T-helper 2 cell treated with Interferon-gamma antibody and Interleukin-4, amounts not matched to agents 5 μg/mL and 100 μg/mL, for 36 hours (primary cell): Measurements from ENCODE around the gene KLHDC9.
"Not testable (repeated sequence)": the region's sequence is repeated elsewhere in the genome, so short reads cannot be mapped to it uniquely, and the experiment has no call there.

Experiments used
- DNase-seq: peaks from one replicate; pipeline ENCODE4 v3.0.0; 2021; ENCODE audit warnings: low spot score
- H3K27ac Mint-ChIP-seq: one replicate; pipeline ENCODE4 v1.8.0; 2021; ENCODE audit warnings: mild to moderate bottlenecking, mixed read lengths
- H3K27me3 Mint-ChIP-seq: one replicate; pipeline ENCODE4 v1.8.0; 2021; ENCODE audit warnings: low read depth, mixed read lengths
- H3K36me3 Mint-ChIP-seq: one replicate; pipeline ENCODE4 v1.8.0; 2021; ENCODE audit warnings: low read depth, mixed read lengths
- H3K4me1 Mint-ChIP-seq: one replicate; pipeline ENCODE4 v1.8.0; 2021; ENCODE audit warnings: low read depth, mixed read lengths
- H3K4me3 Mint-ChIP-seq: one replicate; pipeline ENCODE4 v1.8.0; 2022; ENCODE audit warnings: mild to moderate bottlenecking, moderate library complexity, mixed read lengths
- H3K9me3 Mint-ChIP-seq: one replicate; pipeline ENCODE4 v1.8.0; 2021; ENCODE audit warnings: mixed read lengths

The KLHDC9 gene

DNA sequence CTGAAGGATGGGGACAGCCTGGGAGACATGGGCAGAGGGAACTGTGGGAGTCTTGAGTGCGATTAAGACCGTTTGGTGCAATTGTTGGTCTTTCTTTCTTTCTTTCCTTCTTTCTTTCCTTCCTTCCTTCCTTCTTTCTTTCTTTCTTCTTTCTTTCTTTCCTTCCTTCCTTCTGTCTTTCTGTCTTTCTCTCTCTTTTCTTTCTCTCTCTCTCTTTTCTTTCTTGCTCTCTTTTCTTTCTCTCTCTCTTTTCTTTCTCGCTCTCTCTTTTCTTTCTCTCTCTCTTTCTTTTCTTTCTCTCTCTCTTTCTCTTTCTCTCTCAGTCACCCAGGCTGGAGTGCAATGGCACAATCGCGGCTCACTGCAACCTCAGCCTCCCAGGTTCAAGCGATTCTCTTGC, 2.9 kb upstream of the KLHDC9 start:
- H3K27me3 Mint-ChIP-seq: peaks cover 2% of the 10 kb centered on the region
- H3K4me3 Mint-ChIP-seq: no peak overlapping the region
- H3K36me3 Mint-ChIP-seq: peaks cover 10% of the 10 kb centered on the region
- no peak overlapping the region for H3K27ac Mint-ChIP-seq
- DNase-seq: no peak
- H3K4me1 Mint-ChIP-seq: peaks cover 43% of the 10 kb centered on the region
- H3K9me3 Mint-ChIP-seq: no peaks in the 10 kb centered on the region

DNA sequence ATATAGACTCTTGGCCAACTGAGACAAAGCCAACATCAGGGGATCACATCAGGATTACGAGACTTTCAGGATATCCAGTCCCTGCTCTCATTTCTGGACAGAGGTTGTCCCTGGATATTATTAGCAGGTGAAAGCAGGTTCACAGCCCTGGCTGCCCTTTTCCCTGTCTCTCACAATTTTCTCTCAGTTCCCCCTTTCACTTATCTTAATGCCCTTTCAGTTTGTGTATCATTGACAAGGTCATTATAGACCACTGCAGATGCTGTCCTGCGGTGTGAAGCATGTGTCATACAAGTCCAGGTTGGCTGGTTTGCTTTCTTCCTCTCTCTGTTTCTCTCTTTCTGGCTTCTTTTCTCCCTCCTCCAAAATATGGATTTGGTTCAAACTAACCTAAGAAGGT, 2.1 kb upstream of the KLHDC9 start:
- Mint-ChIP-seq H3K36me3 (peaks cover 14% of the 10 kb centered on the region), H3K4me1 (peaks cover 36% of the 10 kb centered on the region), H3K27ac (no peak overlapping the region), H3K9me3 (no peaks in the 10 kb centered on the region), H3K4me3 (no peak overlapping the region), H3K27me3 (peaks cover 2% of the 10 kb centered on the region)
- DNase-seq: no peak

DNA sequence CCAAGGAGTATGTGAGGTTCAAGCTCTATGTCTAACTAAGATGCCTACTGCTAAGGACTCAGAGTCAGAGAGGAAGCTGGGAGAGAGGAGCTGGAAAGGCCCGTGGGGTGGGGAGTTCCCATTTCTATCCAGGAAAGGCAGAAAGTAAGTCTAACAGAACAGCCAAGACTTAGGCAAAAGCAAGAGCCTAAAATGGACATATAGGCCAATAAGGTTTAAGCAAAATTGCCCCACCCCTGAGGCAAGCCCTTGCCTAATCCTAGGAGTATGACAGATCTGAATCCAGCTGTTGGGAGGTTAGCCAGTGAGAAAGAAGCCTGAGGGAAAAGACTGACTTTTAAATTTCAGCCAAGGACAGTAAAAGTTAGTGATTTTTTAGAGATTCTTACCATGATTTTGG, 1.6 kb upstream of the KLHDC9 start:
- Mint-ChIP-seq H3K4me3 (no peak overlapping the region), H3K27ac (no peak overlapping the region), H3K27me3 (peaks cover 2% of the 10 kb centered on the region), H3K4me1 (peaks cover 36% of the 10 kb centered on the region), H3K36me3 (peaks cover 14% of the 10 kb centered on the region), H3K9me3 (no peaks in the 10 kb centered on the region)
- no peak for DNase-seq

DNA sequence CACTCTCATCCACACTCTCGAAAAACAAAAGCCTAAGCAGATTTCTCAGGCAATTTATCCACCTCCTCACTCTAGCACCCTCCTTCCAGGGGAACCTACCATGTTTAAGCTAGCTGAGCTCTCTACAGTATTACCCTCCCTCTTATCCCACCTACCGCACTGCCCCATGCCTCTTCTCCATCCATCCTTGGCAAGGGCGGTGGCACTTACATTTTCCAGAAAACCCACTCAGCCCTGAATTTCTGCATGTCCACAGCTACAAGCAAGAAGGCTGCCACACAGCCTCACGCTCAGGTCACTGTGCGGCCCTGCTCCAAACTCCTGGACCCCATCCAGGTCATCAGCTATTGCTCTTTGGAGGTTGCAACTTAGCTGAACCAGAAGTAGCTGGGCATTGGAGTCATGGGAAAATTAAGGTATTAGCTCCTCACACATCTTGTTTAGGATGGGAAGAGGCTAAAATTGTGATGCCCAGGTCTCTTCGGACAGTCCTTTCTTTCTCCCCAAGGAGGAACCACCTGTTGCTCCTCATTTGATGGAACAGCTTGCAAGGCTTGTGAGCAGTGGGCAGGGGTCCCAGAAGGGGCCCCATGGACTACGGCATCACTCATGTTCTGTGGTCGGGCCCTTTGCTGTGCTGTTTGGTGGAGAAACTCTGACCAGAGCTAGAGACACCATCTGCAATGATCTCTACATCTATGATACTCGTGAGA, 1.1 kb downstream of the KLHDC9 start:
- Mint-ChIP-seq H3K9me3 (no peaks in the 10 kb centered on the region), H3K4me3 (peak overlapping the region; percentile 59), H3K36me3 (peaks cover 18% of the 10 kb centered on the region), H3K27me3 (peaks cover 2% of the 10 kb centered on the region), H3K27ac (no peak overlapping the region), H3K4me1 (peaks cover 25% of the 10 kb centered on the region)
- no peak for DNase-seq

GRCh38 chr1:161100556-161100955, 2.4 kb downstream of the KLHDC9 start:
- Mint-ChIP-seq H3K27ac (no peak overlapping the region), H3K36me3 (peaks cover 18% of the 10 kb centered on the region), H3K27me3 (peaks cover 2% of the 10 kb centered on the region), H3K4me1 (peaks cover 27% of the 10 kb centered on the region), H3K9me3 (no peaks in the 10 kb centered on the region), H3K4me3 (no peak overlapping the region)
- DNase-seq: no peak

DNA sequence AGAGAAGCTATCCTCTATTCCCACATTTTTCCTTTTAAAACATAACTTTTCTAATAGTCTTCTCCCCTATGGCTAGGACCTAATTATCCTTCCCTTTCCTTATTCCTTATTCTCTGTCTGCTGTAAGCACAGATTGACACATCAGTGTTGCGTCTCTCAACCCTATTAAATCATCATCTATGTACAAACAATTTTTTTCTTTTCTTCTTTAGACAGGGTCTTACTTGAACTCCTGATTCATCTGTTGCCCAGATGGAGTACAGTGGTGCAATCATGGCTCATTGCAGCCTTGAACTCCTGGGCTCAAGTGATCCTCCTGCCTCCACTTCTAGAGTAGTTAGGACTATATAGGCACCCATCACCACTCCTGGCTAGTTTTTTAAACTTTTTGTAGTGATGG, 8.3 kb downstream of the KLHDC9 start:
- Mint-ChIP-seq H3K27ac (no peak overlapping the region), H3K4me1 (peaks cover 13% of the 10 kb centered on the region), H3K9me3 (no peaks in the 10 kb centered on the region), H3K36me3 (peaks cover 19% of the 10 kb centered on the region), H3K4me3 (no peak overlapping the region), H3K27me3 (no peaks in the 10 kb centered on the region)
- no peak for DNase-seq

GRCh38 chr1:161111117-161111516, 13.0 kb downstream of the KLHDC9 start:
- DNase-seq: no peak
- no peaks in the 10 kb centered on the region for H3K9me3 Mint-ChIP-seq
- peak overlapping the region; percentile 23 for H3K27ac Mint-ChIP-seq
- no peak overlapping the region for H3K4me3 Mint-ChIP-seq
- H3K36me3 Mint-ChIP-seq: peaks cover 30% of the 10 kb centered on the region
- H3K27me3 Mint-ChIP-seq: no peaks in the 10 kb centered on the region
- peaks cover 41% of the 10 kb centered on the region for H3K4me1 Mint-ChIP-seq

- DNase-seq: no peak
- H3K4me1 Mint-ChIP-seq: peaks cover 44% of the 10 kb centered on the region
- no peaks in the 10 kb centered on the region for H3K9me3 Mint-ChIP-seq
- H3K4me3 Mint-ChIP-seq: no peak overlapping the region
- peak overlapping the region; percentile 23 for H3K27ac Mint-ChIP-seq
- H3K27me3 Mint-ChIP-seq: no peaks in the 10 kb centered on the region
- peaks cover 27% of the 10 kb centered on the region for H3K36me3 Mint-ChIP-seq
Measured at GRCh38 chr1:161111527-161111926, 13.4 kb downstream of the KLHDC9 start.

GRCh38 chr1:161113915-161114314, 15.8 kb downstream of the KLHDC9 start:
- DNase-seq: no peak
- peak overlapping the region; percentile 48 for H3K27ac Mint-ChIP-seq
- H3K4me1 Mint-ChIP-seq: peaks cover 52% of the 10 kb centered on the region
- H3K4me3 Mint-ChIP-seq: no peak overlapping the region
- no peaks in the 10 kb centered on the region for H3K27me3 Mint-ChIP-seq
- H3K36me3 Mint-ChIP-seq: peaks cover 26% of the 10 kb centered on the region
- no peaks in the 10 kb centered on the region for H3K9me3 Mint-ChIP-seq

- H3K27me3 Mint-ChIP-seq: no peaks in the 10 kb centered on the region
- H3K27ac Mint-ChIP-seq: peak overlapping the region; percentile 48
- no peak overlapping the region for H3K4me3 Mint-ChIP-seq
- H3K4me1 Mint-ChIP-seq: peaks cover 59% of the 10 kb centered on the region
- DNase-seq: no peak
- H3K9me3 Mint-ChIP-seq: no peaks in the 10 kb centered on the region
- H3K36me3 Mint-ChIP-seq: peaks cover 24% of the 10 kb centered on the region
Measured at GRCh38 chr1:161114556-161114955, 16.4 kb downstream of the KLHDC9 start.

DNA sequence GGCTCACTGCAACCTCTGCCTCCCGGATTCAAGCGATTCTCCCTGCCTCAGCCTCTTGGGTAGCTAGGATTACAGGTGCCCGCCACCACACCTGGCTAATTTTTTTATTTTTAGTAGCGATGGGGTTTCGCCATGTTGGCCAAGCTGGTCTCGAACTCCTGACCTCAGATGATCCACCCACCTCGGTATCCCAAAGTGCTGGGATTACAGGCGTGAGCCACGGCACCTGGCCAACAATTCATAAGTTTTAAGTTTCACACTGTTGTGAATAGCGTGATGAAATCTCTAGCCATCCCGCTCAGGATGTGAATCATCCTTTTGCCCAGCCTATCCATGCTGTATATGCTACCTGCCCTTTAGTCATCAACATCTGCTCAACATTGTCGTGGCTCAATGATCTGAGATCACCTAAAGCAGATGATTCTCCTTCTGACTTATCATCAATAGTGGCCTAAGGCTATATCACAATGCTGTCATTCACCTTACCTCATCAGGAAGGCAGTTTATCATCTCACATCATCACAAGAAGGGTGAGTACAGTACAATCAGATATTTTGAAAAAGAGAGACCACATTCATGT, 17.1 kb downstream of the KLHDC9 start:
- peak; percentile 61 for DNase-seq
- Mint-ChIP-seq H3K4me1 (peaks cover 63% of the 10 kb centered on the region), H3K4me3 (peak overlapping the region; percentile 95), H3K9me3 (no peaks in the 10 kb centered on the region), H3K36me3 (peaks cover 29% of the 10 kb centered on the region), H3K27ac (peak overlapping the region; percentile 81), H3K27me3 (no peaks in the 10 kb centered on the region)

DNA sequence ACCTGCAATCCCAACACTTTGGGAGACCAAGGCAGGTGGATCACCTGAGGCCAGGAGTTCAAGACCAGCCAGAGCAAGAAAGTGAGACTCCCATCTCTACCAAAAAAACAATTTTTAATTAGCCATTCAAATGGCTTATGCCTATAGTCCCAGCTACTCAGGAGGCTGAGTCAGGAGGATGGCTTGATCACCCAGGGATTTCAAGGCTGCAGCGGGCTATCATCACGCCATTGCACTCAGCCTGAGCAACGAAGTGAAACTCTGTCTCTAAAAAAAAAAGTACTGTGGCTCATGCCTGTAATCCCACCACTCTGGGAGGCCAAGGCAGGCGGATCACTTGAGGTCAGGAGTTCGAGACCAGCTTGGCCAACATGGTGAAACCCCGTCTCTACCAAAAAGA, 17.8 kb downstream of the KLHDC9 start:
- peaks cover 65% of the 10 kb centered on the region for H3K4me1 Mint-ChIP-seq
- not testable (repeated sequence) for H3K9me3 Mint-ChIP-seq

GRCh38 chr1:161117759-161118581, 19.8 kb downstream of the KLHDC9 start, which contains the start of the genes NIT1 and PFDN2:
Gene NIT1, plus strand, starts transcription at chr1:161118105. Its CDS starts 72 bp downstream, at chr1:161118177.
Gene PFDN2, minus strand, starts transcription at chr1:161118037. Its CDS starts 11 bp downstream, at chr1:161118026.
- no peaks in the 10 kb centered on the region for H3K27me3 Mint-ChIP-seq
- DNase-seq: peak; percentile 89
- peak within 1 kb of the TSS; percentile 95 for H3K4me3 Mint-ChIP-seq
- H3K27ac Mint-ChIP-seq: peak within 1 kb of the TSS; percentile 95
- H3K36me3 Mint-ChIP-seq: peaks cover 46% of the 10 kb centered on the region
- no peaks in the 10 kb centered on the region for H3K9me3 Mint-ChIP-seq
- peaks cover 50% of the 10 kb centered on the region for H3K4me1 Mint-ChIP-seq

More for the DNA sequence above, 17.8 kb downstream of the KLHDC9 start:
- peaks cover 32% of the 10 kb centered on the region for H3K36me3 Mint-ChIP-seq
- H3K4me3 Mint-ChIP-seq: peak overlapping the region; percentile 95
- not testable (repeated sequence) for DNase-seq, H3K27me3 Mint-ChIP-seq
- peak overlapping the region; percentile 81 for H3K27ac Mint-ChIP-seq
